Karpas-422 (cell line): Measurements from ENCODE around the gene RAPGEF5. TPM values are rescaled to one million over a fixed set of nuclear protein-coding genes. Genes with fewer than 3 reads are reported as not detected.

Experiments
- DNase-seq: peaks from one replicate; pipeline ENCODE4 v3.0.0-alpha.2; 2015
- H2AFZ ChIP-seq: fragments of 200-600 bp; sonication (generic); 2 replicates; pipeline ENCODE4 v1.6.1; 2014; ENCODE audit warnings: antibody characterized with exemption, low read length, mixed read lengths
- H3K27ac ChIP-seq: fragments of 200-600 bp; sonication (generic); 2 replicates; pipeline ENCODE4 v1.5.1; 2014; ENCODE audit warnings: mild to moderate bottlenecking, low read length, moderate library complexity
- H3K27me3 ChIP-seq: fragments of 200-600 bp; sonication (generic); 2 replicates; pipeline ENCODE4 v1.6.1; 2014; ENCODE audit warnings: low read length, mixed read lengths
- H3K36me3 ChIP-seq: fragments of 200-600 bp; sonication (generic); 2 replicates; pipeline ENCODE4 v1.6.1; 2014; ENCODE audit warnings: low read length, mixed read lengths; ENCODE audit not compliant: insufficient read depth
- H3K4me1 ChIP-seq: fragments of 200-600 bp; sonication (generic); 2 replicates; pipeline ENCODE4 v1.6.1; 2014; ENCODE audit warnings: mild to moderate bottlenecking, low read length, mixed read lengths
- H3K4me2 ChIP-seq: fragments of 200-600 bp; sonication (generic); 2 replicates; pipeline ENCODE4 v1.6.1; 2014; ENCODE audit warnings: low read length, low read depth, mild to moderate bottlenecking; ENCODE audit not compliant: poor library complexity, severe bottlenecking
- H3K4me3 ChIP-seq: fragments of 200-600 bp; sonication (generic); 2 replicates; pipeline ENCODE4 v1.5.1; 2014; ENCODE audit warnings: mild to moderate bottlenecking, antibody characterized with exemption, low read length, mixed read lengths
- H3K79me2 ChIP-seq: fragments of 200-600 bp; sonication (generic); 2 replicates; pipeline ENCODE4 v1.6.1; 2014; ENCODE audit warnings: mild to moderate bottlenecking, low read length, mixed read lengths
- H3K9ac ChIP-seq: fragments of 200-600 bp; sonication (generic); 2 replicates; pipeline ENCODE4 v1.6.0; 2014; ENCODE audit warnings: low read length
- H3K9me2 ChIP-seq: fragments of 200-600 bp; sonication (generic), shearing (Covaris generic); replicated peaks from 2 replicates; pipeline ENCODE4 v1.6.0; 2014; ENCODE audit warnings: mild to moderate bottlenecking, low read length, moderate library complexity; ENCODE audit not compliant: insufficient read depth
- H3K9me3 ChIP-seq: fragments of 300-700, 200-600 bp; sonication (generic); 2 replicates; pipeline ENCODE4 v1.6.1; 2014; ENCODE audit warnings: low read length, mixed read lengths
- H4K20me1 ChIP-seq: fragments of 200-600 bp; sonication (generic); 2 replicates; pipeline ENCODE4 v1.6.1; 2014; ENCODE audit warnings: mild to moderate bottlenecking, antibody characterized with exemption, low read length, low read depth; ENCODE audit not compliant: insufficient read depth
- small RNA-seq: library from RNA; depleted of rRNA; stranded (forward); fragments of <200 nt; gene quantifications from one replicate; pipeline ENCODE3, GENCODE V24; 2014
- total RNA-seq: library from RNA; depleted of rRNA; stranded (reverse); fragments of >200 nt; shearing (Covaris generic); gene quantifications from 2 replicates; pipeline ENCODE4 v1.2.3, GENCODE V29; 2014; ENCODE audit warnings: low replicate concordance; rRNA removed

The RAPGEF5 gene
- total RNA-seq, 1 experiment from 2014 or later, result 81.6 TPM

DNA sequence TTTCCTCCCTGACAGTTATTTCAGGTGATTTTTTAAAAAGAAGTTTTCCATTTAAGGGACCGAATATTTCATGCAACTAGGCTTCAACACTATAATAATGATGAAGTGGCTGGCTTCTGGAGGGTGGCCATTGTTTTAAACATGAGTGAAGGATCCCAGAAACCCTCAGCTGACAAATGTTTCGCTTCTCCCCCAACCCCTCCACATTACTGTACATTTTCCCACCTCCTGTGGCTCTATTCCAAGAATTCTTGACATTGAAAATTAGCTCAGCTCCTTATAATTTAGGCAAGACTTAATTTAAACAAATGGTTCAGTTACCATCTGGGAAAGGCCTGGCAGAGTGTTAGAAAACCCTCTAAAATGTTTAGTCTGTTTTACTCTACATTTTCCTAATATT lies 281.4 kb downstream of the RAPGEF5 start:
- no peaks in the 10 kb centered on the region for H3K27me3 ChIP-seq
- no peak overlapping the region for H2AFZ ChIP-seq
- H3K79me2 ChIP-seq, result no peaks in the 10 kb centered on the region
- DNase-seq, result no peak
- H3K36me3 ChIP-seq, result no peaks in the 10 kb centered on the region
- no peaks in the 10 kb centered on the region for H4K20me1 ChIP-seq
- H3K9ac ChIP-seq, result no peak overlapping the region
- H3K9me2 ChIP-seq, result no peaks in the 10 kb centered on the region
- H3K4me3 ChIP-seq, result no peak overlapping the region
- H3K27ac ChIP-seq, result no peak overlapping the region
- H3K9me3 ChIP-seq, result no peaks in the 10 kb centered on the region
- no peak overlapping the region for H3K4me2 ChIP-seq
- H3K4me1 ChIP-seq, result no peaks in the 10 kb centered on the region

- Histone ChIP-seq H3K4me1 (no peaks in the 10 kb centered on the region), H3K4me3 (no peak overlapping the region), H3K79me2 (no peaks in the 10 kb centered on the region), H3K27me3 (peaks cover 2% of the 10 kb centered on the region; the same call in 1 of the 2 replicates), H3K36me3 (no peaks in the 10 kb centered on the region), H3K9ac (no peak overlapping the region), H4K20me1 (no peaks in the 10 kb centered on the region), H2AFZ (no peak overlapping the region), H3K4me2 (no peak overlapping the region), H3K9me3 (no peaks in the 10 kb centered on the region), H3K9me2 (no peaks in the 10 kb centered on the region), H3K27ac (no peak overlapping the region)
- no peak for DNase-seq
Observed at GRCh38 chr7:22074897-22075296, 282.1 kb downstream of the RAPGEF5 start.

Small RNA genes lying within 50 kb of the gene (small RNA-seq; reads per million reads assigned to genes)
- not detected for gene RNA5SP227

Other genes starting within 250 kb of the RAPGEF5 start
- gene STEAP1B, start 143.0 kb upstream of the RAPGEF5 start, total RNA-seq, result not detected in 2 replicates